HepG2 (cell line): ENCODE data around the gene BACE1-AS. TPM values are rescaled to one million over a fixed set of nuclear protein-coding genes. Genes with fewer than 3 reads are reported as not detected.

Source experiments
- ATAC-seq: fragments of 200-7000 bp; cut with Tn5 transposase; 3 replicates; pipeline ENCODE4 v1.9.1; 2020; ENCODE audit warnings: mild to moderate bottlenecking, moderate library complexity
- BruUV-seq: library from RNA; stranded (reverse); fragments of 400-500 nt; replicated peaks from 2 replicates; lab custom pipeline; 2021; lab: Mats Ljungman, UMichigan
- CTCF ChIA-PET: fragments of 300-600 bp; formaldehyde crosslinking; extraction: SDS; loops from one replicate; lab custom pipeline; 2021; ENCODE audit warnings: low total read pairs, inconsistent platforms, low intra/inter-chr PET ratio; lab: Yijun Ruan, JAX
- POLR2A ChIA-PET: fragments of 350-600 bp; sonication (Branson Sonifier 250); formaldehyde crosslinking; loops from one replicate; lab custom pipeline; 2020; ENCODE audit warnings: antibody characterized with exemption, inconsistent platforms; lab: Yijun Ruan, JAX
- DNase-seq: peaks from one replicate; pipeline ENCODE4 v3.0.0-alpha.2; 2015; ENCODE audit warnings: low spot score
- FAIRE-seq: peaks from 3 replicates; lab custom pipeline; 2011; peaks lifted over from hg19 to GRCh38; lab: Jason Lieb, UNC
- H2AFZ ChIP-seq: one replicate; pipeline ENCODE4 v1.6.1; 2011; ENCODE audit warnings: low read length, inconsistent platforms
- H3K27ac ChIP-seq: fragments of 300-600 bp; 3 replicates; pipeline ENCODE4 v1.8.0; 2011; ENCODE audit warnings: mixed run types, mild to moderate bottlenecking, mixed read lengths, low read length, inconsistent platforms; ENCODE audit not compliant: insufficient read depth; ENCODE audit errors: extremely low read length
- H3K27me3 ChIP-seq, 2 experiments: fragments of 200-600 bp in 1 of 2; 2 replicates in 1 of 2; 3 replicates in 1 of 2; pipeline versions ENCODE4 v1.6.0 to v1.8.0; 2011; ENCODE audit warnings: low read length in 2 of 2, mild to moderate bottlenecking in 2 of 2, moderate library complexity in 2 of 2, inconsistent platforms in 1 of 2; ENCODE audit not compliant: insufficient read depth in 2 of 2, control insufficient read depth in 1 of 2
- H3K36me3 ChIP-seq, 2 experiments: fragments of 200-600 bp in 1 of 2; replicated peaks in 1 of 2; 2 replicates in 1 of 2; 3 replicates in 1 of 2; pipeline versions ENCODE4 v1.5.1 to v1.8.0; 2011; ENCODE audit warnings: low read length in 2 of 2, inconsistent platforms in 1 of 2; ENCODE audit not compliant: insufficient read depth in 2 of 2, control insufficient read depth in 1 of 2
- H3K4me1 ChIP-seq: 2 replicates; pipeline ENCODE4 v1.5.1; 2012; ENCODE audit warnings: low read length, inconsistent platforms; ENCODE audit not compliant: insufficient read depth
- H3K4me2 ChIP-seq: 2 replicates; pipeline ENCODE4 v1.6.0; 2011; ENCODE audit warnings: low read depth, low read length, inconsistent platforms
- H3K4me3 ChIP-seq, 3 experiments: fragments of 200-600 bp in 1 of 3; sonication (generic), shearing (Covaris generic) in 1 of 3; replicated peaks in 1 of 3; 2 replicates each; pipeline ENCODE4 v1.5.1; 2011 to 2016; ENCODE audit warnings: low read length in 3 of 3, inconsistent platforms in 2 of 3, low read depth in 2 of 3, mild to moderate bottlenecking in 2 of 3, control low read depth in 1 of 3, mixed read lengths in 1 of 3; ENCODE audit not compliant: insufficient read depth in 1 of 3
- H3K79me2 ChIP-seq: one replicate; pipeline ENCODE4 v1.6.1; 2011; ENCODE audit warnings: low read length, inconsistent platforms; ENCODE audit not compliant: insufficient read depth
- H3K9ac ChIP-seq: 2 replicates; pipeline ENCODE4 v1.6.0; 2011; ENCODE audit warnings: mild to moderate bottlenecking, low read depth, low read length, inconsistent platforms; ENCODE audit not compliant: insufficient read depth
- H3K9me3 ChIP-seq: 2 replicates; pipeline ENCODE4 v1.5.1; 2012; ENCODE audit warnings: mild to moderate bottlenecking, low read length
- H4K20me1 ChIP-seq: 2 replicates; pipeline ENCODE4 v1.6.0; 2011; ENCODE audit warnings: inconsistent platforms, mild to moderate bottlenecking, low read length, moderate library complexity; ENCODE audit not compliant: insufficient read depth
- HOXA7 ChIP-seq: sonication (generic); formaldehyde crosslinking; IDR thresholded peaks from 2 replicates; pipeline ENCODE4 v1.8.1; 2022; ENCODE audit warnings: mild to moderate bottlenecking, missing genetic modification reagents, moderate library complexity
- MAZ ChIP-seq, 2 experiments: sonication (generic) in 1 of 2; formaldehyde crosslinking in 1 of 2; IDR thresholded peaks; 2 replicates each; pipeline versions ENCODE4 v1.5.0 to v1.6.1; 2012 to 2020; ENCODE audit warnings: low read depth in 2 of 2, mild to moderate bottlenecking in 2 of 2, borderline replicate concordance in 1 of 2, improper control_type of control experiment in 1 of 2, low read length in 1 of 2, missing genetic modification reagents in 1 of 2, moderate library complexity in 1 of 2
- U2AF2 ChIP-seq: fragments of 200-400 bp; formaldehyde crosslinking; IDR thresholded peaks from 2 replicates; pipeline ENCODE4 v1.6.1; 2017; ENCODE audit warnings: low read depth, mild to moderate bottlenecking, low read length
- ZFP82 ChIP-seq: sonication (generic); formaldehyde crosslinking; IDR thresholded peaks from 2 replicates; pipeline ENCODE4 v1.5.1; 2020; ENCODE audit warnings: mild to moderate bottlenecking, missing genetic modification reagents, borderline replicate concordance
- WGBS: methylation state at CpG from one replicate; pipeline ENCODE4 v1.1.6; 2017; ENCODE audit warnings: low lambda C conversion rate; 5-methylcytosine and 5-hydroxymethylcytosine counted together
- in situ Hi-C: cut with HindIII; loops from 2 replicates; pipeline ENCODE4 v1.10.0; 2017; ENCODE audit warnings: low pct_unique_long_range_greater_than_20kb; ENCODE audit not compliant: extremely low pct_ligation_motif_present
- intact Hi-C: fragments of 100-400 bp; cut with micrococcal nuclease; formaldehyde crosslinking; loops from one replicate; pipeline ENCODE4 v1.10.0; 2022; ENCODE audit not compliant: unreplicated experiment
- polyA plus RNA-seq, 8 experiments: library from polyadenylated mRNA; depleted of rRNA in 3 of 8; stranded (reverse) in 7 of 8; unstranded in 1 of 8; fragments of >200 nt; fragmentation: Illumina TruSeq in 4 of 8; extraction: Trizol in 4 of 8; gene quantifications; 2 replicates each; pipeline versions ENCODE4 v1.2.1 to v1.2.3, GENCODE V29; 2011 to 2016; ENCODE audit warnings: low read depth in 4 of 8, missing spikeins in 1 of 8, mixed read lengths in 1 of 8; ENCODE audit not compliant: insufficient read depth in 1 of 8
- total RNA-seq, 5 experiments: library from RNA; depleted of rRNA; stranded (reverse); fragments of >200 nt; fragmentation: Illumina TruSeq; extraction: Trizol; gene quantifications; 2 replicates each; pipeline ENCODE4 v1.2.3, GENCODE V29; 2016; ENCODE audit warnings: low read depth in 1 of 5

The BACE1-AS gene
- total and polyA plus RNA-seq, 2 of the 13 experiments (the other 11 are each of a cell fraction or from before 2014, with no cell fraction given): 2.0 to 3.9 TPM

GRCh38 chr11:117282956-117283355 lies 8.2 kb upstream of the BACE1-AS start:
- BruUV-seq: no TSS peak
- no peaks in the 10 kb centered on the region for H3K9me3 ChIP-seq
- POLR2A ChIA-PET: no interaction called here

GRCh38 chr11:117284053-117284452 lies 7.1 kb upstream of the BACE1-AS start:
- Histone ChIP-seq H3K4me1 (no peaks in the 10 kb centered on the region), H3K9me3 (no peaks in the 10 kb centered on the region), H3K36me3 (peaks cover 11 to 54% of the 10 kb centered on the region in 2 experiments), H3K4me3 (no peak overlapping the region), H3K27me3 (no peaks in the 10 kb centered on the region), H4K20me1 (no peaks in the 10 kb centered on the region), H2AFZ (no peak overlapping the region), H3K9ac (no peak overlapping the region), H3K4me2 (no peak overlapping the region), H3K27ac (no peak overlapping the region), H3K79me2 (no peaks in the 10 kb centered on the region)
- ATAC-seq: no peak
- no peak for FAIRE-seq
- CTCF ChIA-PET: no interaction called here
- in situ Hi-C loops: no loop called here
- POLR2A ChIA-PET: interaction anchor here (1.1 kb wide), 1 partner anchor 16 kb away, joined by 3 read pairs; no protein-coding TSS in a partner anchor
- TF ChIP-seq HOXA7 (CRISPR knock-in tag) (no peak), MAZ (IDR thresholded peaks at IDR 0.05; ENCODE audit: borderline replicate concordance, low read depth, low read length) (no peak), MAZ (CRISPR knock-in tag; IDR thresholded peaks at IDR 0.05; ENCODE audit: low read depth) (no peak), U2AF2 (no peak)
- intact Hi-C loops: no loop called here
- 98% methylated on average over 2 of the region's 2 CpGs for WGBS
- no peak for DNase-seq
- BruUV-seq: no TSS peak

More at GRCh38 chr11:117282956-117283355, 8.2 kb upstream of the BACE1-AS start:
- ATAC-seq (no peak), FAIRE-seq (no peak), DNase-seq (no peak)
- H4K20me1 ChIP-seq: no peaks in the 10 kb centered on the region
- no peaks in the 10 kb centered on the region for H3K4me1 ChIP-seq
- TF ChIP-seq ZFP82 (CRISPR knock-in tag): no peak
- H3K79me2 ChIP-seq: no peaks in the 10 kb centered on the region
- H3K36me3 ChIP-seq: peaks cover 11 to 48% of the 10 kb centered on the region in 2 experiments
- in situ Hi-C loops: no loop called here
- H3K27ac ChIP-seq: no peak overlapping the region
- WGBS: 94% methylated on average over 3 of the region's 3 CpGs
- H3K9ac ChIP-seq: no peak overlapping the region
- intact Hi-C loops: no loop called here
- no peak overlapping the region for H3K4me2 ChIP-seq
- H3K4me3 ChIP-seq: no peak overlapping the region
- no peak overlapping the region for H2AFZ ChIP-seq
- no peaks in the 10 kb centered on the region for H3K27me3 ChIP-seq
- CTCF ChIA-PET: no interaction called here
